ENCODE results near the gene DPP10.

Gene DPP10

GRCh38 chr2:114797942-114798341, 355.5 kb downstream of the DPP10 start:
- no peak for TF ChIP-seq ZFX (IDR thresholded peaks at IDR 0.05; ENCODE audit: borderline replicate concordance)
- no peak for TF ChIP-seq CTCF (IDR thresholded peaks at IDR 0.05)
- H3K27ac ChIP-seq: peak overlapping the region; percentile 66

- H3K27ac ChIP-seq: no peak overlapping the region
- TF ChIP-seq CTCF (IDR thresholded peaks at IDR 0.05) (no peak), ZFX (IDR thresholded peaks at IDR 0.05; ENCODE audit: borderline replicate concordance) (no peak)
Measured at GRCh38 chr2:114800371-114800770, 357.9 kb downstream of the DPP10 start.

GRCh38 chr2:114805195-114805594, 362.8 kb downstream of the DPP10 start:
- TF ChIP-seq ZFX (IDR thresholded peaks at IDR 0.05; ENCODE audit: borderline replicate concordance) (no peak), CTCF (IDR thresholded peaks at IDR 0.05) (no peak)
- no peak overlapping the region for H3K27ac ChIP-seq

GRCh38 chr2:114810092-114810491, 367.7 kb downstream of the DPP10 start:
- TF ChIP-seq ZFX (IDR thresholded peaks at IDR 0.05; ENCODE audit: borderline replicate concordance) (no peak), CTCF (IDR thresholded peaks at IDR 0.05) (no peak)
- H3K27ac ChIP-seq: no peak overlapping the region

GRCh38 chr2:114812261-114812660, 369.8 kb downstream of the DPP10 start:
- TF ChIP-seq ZFX (IDR thresholded peaks at IDR 0.05; ENCODE audit: borderline replicate concordance): no peak
- TF ChIP-seq CTCF (IDR thresholded peaks at IDR 0.05): no peak
- no peak overlapping the region for H3K27ac ChIP-seq

- TF ChIP-seq ZFX (IDR thresholded peaks at IDR 0.05; ENCODE audit: borderline replicate concordance) (no peak), CTCF (IDR thresholded peaks at IDR 0.05) (no peak)
Measured at GRCh38 chr2:114814355-114814754, 371.9 kb downstream of the DPP10 start.

GRCh38 chr2:114821055-114821454, 378.6 kb downstream of the DPP10 start:
- TF ChIP-seq ZFX (IDR thresholded peaks at IDR 0.05; ENCODE audit: borderline replicate concordance) (no peak), CTCF (IDR thresholded peaks at IDR 0.05) (no peak)
- no peak overlapping the region for H3K27ac ChIP-seq

More at GRCh38 chr2:114814355-114814754, 371.9 kb downstream of the DPP10 start:
- H3K27ac ChIP-seq: no peak overlapping the region

Data from 22Rv1 (cell line).